Hepatocyte (in vitro differentiated cells): ENCODE measurements around the gene TPM3. TPM values are rescaled to one million over a fixed set of nuclear protein-coding genes. Genes with fewer than 3 reads are reported as not detected.
A peak's percentile ranks its signal among the peaks of the same experiment; 100 is the strongest.

Experiments
- DNase-seq: peaks from one replicate; pipeline ENCODE4 v3.0.0-alpha.2; 2016; ENCODE audit warnings: low spot score
- H2AFZ ChIP-seq: fragments of 200-600 bp; sonication (generic); 2 replicates; pipeline ENCODE4 v1.6.0; 2016; ENCODE audit warnings: antibody characterized with exemption, mild to moderate bottlenecking
- H3K27ac ChIP-seq: fragments of 200-600 bp; sonication (generic); 2 replicates; pipeline ENCODE4 v1.5.1; 2016; ENCODE audit warnings: mild to moderate bottlenecking
- H3K27me3 ChIP-seq: fragments of 200-600 bp; sonication (generic); 2 replicates; pipeline ENCODE4 v1.6.1; 2016
- H3K36me3 ChIP-seq: fragments of 200-600 bp; sonication (generic); replicated peaks from 2 replicates; pipeline ENCODE4 v1.5.1; 2016; ENCODE audit warnings: low read depth; ENCODE audit not compliant: insufficient read depth
- H3K4me1 ChIP-seq: fragments of 200-600 bp; sonication (generic); 2 replicates; pipeline ENCODE4 v1.5.1; 2016; ENCODE audit warnings: mild to moderate bottlenecking, moderate library complexity; ENCODE audit not compliant: insufficient read depth
- H3K4me2 ChIP-seq: fragments of 200-600 bp; sonication (generic); 2 replicates; pipeline ENCODE4 v1.6.0; 2016
- H3K4me3 ChIP-seq: fragments of 200-600 bp; sonication (generic); 2 replicates; pipeline ENCODE4 v1.5.1; 2016; ENCODE audit warnings: mild to moderate bottlenecking
- H3K79me2 ChIP-seq: fragments of 200-600 bp; sonication (generic); 2 replicates; pipeline ENCODE4 v1.6.0; 2017; ENCODE audit warnings: mild to moderate bottlenecking
- H3K9me2 ChIP-seq: fragments of 200-600 bp; sonication (generic); replicated peaks from 2 replicates; pipeline ENCODE4 v1.6.0; 2017; ENCODE audit warnings: mild to moderate bottlenecking; ENCODE audit not compliant: insufficient read depth
- H3K9me3 ChIP-seq: fragments of 200-600 bp; sonication (generic); 2 replicates; pipeline ENCODE4 v1.5.1; 2016; ENCODE audit warnings: low read depth, mild to moderate bottlenecking
- H4K20me1 ChIP-seq: fragments of 200-600 bp; sonication (generic); 2 replicates; pipeline ENCODE4 v1.6.0; 2016; ENCODE audit warnings: mild to moderate bottlenecking; ENCODE audit not compliant: insufficient read depth, poor library complexity, severe bottlenecking
- CTCF ChIP-seq: fragments of 200-600 bp; sonication (generic); IDR thresholded peaks from 2 replicates; pipeline ENCODE4 v1.5.1; 2016; ENCODE audit warnings: antibody characterized with exemption, mild to moderate bottlenecking; ENCODE audit not compliant: poor library complexity
- EZH2 ChIP-seq: fragments of 200-600 bp; sonication (generic); IDR thresholded peaks from 2 replicates; pipeline ENCODE4 v1.6.1; 2016; ENCODE audit warnings: antibody characterized with exemption, mild to moderate bottlenecking, borderline replicate concordance
- EZH2phosphoT487 ChIP-seq: fragments of 200-600 bp; sonication (generic); IDR thresholded peaks from one replicate; pipeline ENCODE4 v1.6.1; 2018; ENCODE audit warnings: antibody characterized with exemption, mild to moderate bottlenecking, low read depth, moderate library complexity; ENCODE audit not compliant: unreplicated experiment, severe bottlenecking
- WGBS: methylation state at CpG from one replicate; pipeline ENCODE4 v1.1.6; 2016; ENCODE audit warnings: low lambda C conversion rate; ENCODE audit errors: missing lambda C conversion rate; 5-methylcytosine and 5-hydroxymethylcytosine counted together
- polyA plus RNA-seq: library from polyadenylated mRNA; unstranded; fragments of >200 nt; fragmentation: Nextera tagmentation; extraction: Ambion mirVana; gene quantifications from 2 replicates; pipeline ENCODE4 v1.2.1, GENCODE V29; 2016
- total RNA-seq: library from RNA; depleted of rRNA; stranded (reverse); fragments of >200 nt; gene quantifications from 2 replicates; pipeline ENCODE4 v1.2.3, GENCODE V29; 2014

The TPM3 gene
- total and polyA plus RNA-seq, 2 experiments from 2014 or later, result 321 to 440 TPM

- H3K4me2 ChIP-seq, result peak overlapping the region; percentile 61
- no peaks in the 10 kb centered on the region for H3K4me1 ChIP-seq
- H3K36me3 ChIP-seq, result no peaks in the 10 kb centered on the region
- H2AFZ ChIP-seq, result peak overlapping the region; percentile 49
- no peaks in the 10 kb centered on the region for H3K27me3 ChIP-seq
- H3K9me3 ChIP-seq, result no peaks in the 10 kb centered on the region
- H3K27ac ChIP-seq, result no peak overlapping the region
- H3K79me2 ChIP-seq, result no peaks in the 10 kb centered on the region
- no peaks in the 10 kb centered on the region for H4K20me1 ChIP-seq
- DNase-seq, result peak; percentile 41
- no peaks in the 10 kb centered on the region for H3K9me2 ChIP-seq
- no peak overlapping the region for H3K4me3 ChIP-seq
- TF ChIP-seq EZH2, result no peak
- TF ChIP-seq CTCF, result no peak
- no peak for TF ChIP-seq EZH2phosphoT487
- WGBS, result 85% methylated on average over 3 of the region's 3 CpGs
Observed at GRCh38 chr1:154199563-154199879, 7.6 kb upstream of the TPM3 start.

GRCh38 chr1:154198756-154199562, 7.1 kb upstream of the TPM3 start:
- H3K4me1 ChIP-seq, result no peaks in the 10 kb centered on the region
- no peaks in the 10 kb centered on the region for H3K9me3 ChIP-seq
- no peaks in the 10 kb centered on the region for H3K9me2 ChIP-seq
- H3K27ac ChIP-seq, result no peak overlapping the region
- H3K4me3 ChIP-seq, result no peak overlapping the region
- DNase-seq, result peak; percentile 76
- no peaks in the 10 kb centered on the region for H3K79me2 ChIP-seq
- H3K36me3 ChIP-seq, result no peaks in the 10 kb centered on the region
- peak overlapping the region; percentile 49 for H2AFZ ChIP-seq
- peak overlapping the region; percentile 61 for H3K4me2 ChIP-seq
- 15% methylated on average over 5 of the region's 5 CpGs for WGBS
- no peak for TF ChIP-seq EZH2phosphoT487
- peak; percentile 67 for TF ChIP-seq CTCF
- TF ChIP-seq EZH2, result no peak
- no peaks in the 10 kb centered on the region for H4K20me1 ChIP-seq
- H3K27me3 ChIP-seq, result no peaks in the 10 kb centered on the region

GRCh38 chr1:154193821-154194220, 1.9 kb upstream of the TPM3 start:
- no peaks in the 10 kb centered on the region for H3K79me2 ChIP-seq
- peaks cover 3% of the 10 kb centered on the region for H3K27me3 ChIP-seq
- H3K9me3 ChIP-seq, result no peaks in the 10 kb centered on the region
- WGBS, result 82% methylated on average over 8 of the region's 8 CpGs
- no peak overlapping the region for H2AFZ ChIP-seq
- H3K4me2 ChIP-seq, result no peak overlapping the region
- H3K27ac ChIP-seq, result no peak overlapping the region
- DNase-seq, result no peak
- H3K4me1 ChIP-seq, result no peaks in the 10 kb centered on the region
- H3K36me3 ChIP-seq, result no peaks in the 10 kb centered on the region
- no peaks in the 10 kb centered on the region for H4K20me1 ChIP-seq
- no peak overlapping the region for H3K4me3 ChIP-seq
- H3K9me2 ChIP-seq, result no peaks in the 10 kb centered on the region
- TF ChIP-seq CTCF (no peak), EZH2phosphoT487 (no peak), EZH2 (no peak)
